ENCODE results near the gene LRRC9.

The LRRC9 gene

DNA sequence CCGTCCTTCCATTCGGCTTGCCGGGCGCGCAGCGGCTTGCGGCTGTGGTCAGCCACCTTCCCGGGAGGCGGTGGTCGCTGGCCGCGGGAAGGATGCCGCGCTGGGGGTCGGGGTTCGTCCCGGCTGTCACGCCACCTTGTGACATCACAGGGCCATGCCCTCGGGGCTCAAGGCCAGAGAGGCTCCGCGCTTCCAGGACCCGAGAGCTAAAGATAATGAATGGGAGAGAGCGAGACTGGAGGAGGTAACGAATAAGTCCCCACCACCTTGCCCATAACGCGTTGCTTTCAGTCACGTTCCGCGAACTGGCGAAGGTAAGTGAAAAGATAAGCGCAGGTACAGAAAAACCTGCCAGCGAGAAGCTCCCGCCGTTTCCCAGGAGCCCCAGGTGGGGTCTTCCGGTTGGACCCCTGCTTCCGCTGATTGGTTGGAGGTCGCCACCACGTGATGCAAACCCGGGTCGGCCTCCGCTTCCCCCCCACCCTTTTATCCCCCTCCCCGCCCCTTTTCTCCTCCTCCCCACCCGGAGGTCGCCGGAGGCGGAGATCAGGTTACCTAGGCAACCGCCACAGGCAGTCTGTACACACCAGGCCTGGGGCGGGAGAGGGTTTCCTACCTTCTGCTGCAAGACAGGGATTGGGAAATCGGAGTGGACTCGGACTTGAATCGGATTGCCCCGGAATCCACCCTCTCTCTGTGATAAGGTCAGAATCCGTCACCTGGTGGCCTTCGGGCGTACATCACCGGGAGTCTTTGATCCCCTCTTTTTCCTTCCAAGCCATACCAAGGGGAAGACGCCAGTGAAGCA, at the start of gene LRRC9:
Gene LRRC9 (plus strand): TSS at position 575 of the 808 bp plus-strand sequence.
- DNase-seq (ENCODE audit: low read depth): peak; percentile 55
- peak within 1 kb of the TSS; percentile 56 for H3K4me3 ChIP-seq (ENCODE audit: low read depth, low read length)
- TF ChIP-seq, protein P1, sequence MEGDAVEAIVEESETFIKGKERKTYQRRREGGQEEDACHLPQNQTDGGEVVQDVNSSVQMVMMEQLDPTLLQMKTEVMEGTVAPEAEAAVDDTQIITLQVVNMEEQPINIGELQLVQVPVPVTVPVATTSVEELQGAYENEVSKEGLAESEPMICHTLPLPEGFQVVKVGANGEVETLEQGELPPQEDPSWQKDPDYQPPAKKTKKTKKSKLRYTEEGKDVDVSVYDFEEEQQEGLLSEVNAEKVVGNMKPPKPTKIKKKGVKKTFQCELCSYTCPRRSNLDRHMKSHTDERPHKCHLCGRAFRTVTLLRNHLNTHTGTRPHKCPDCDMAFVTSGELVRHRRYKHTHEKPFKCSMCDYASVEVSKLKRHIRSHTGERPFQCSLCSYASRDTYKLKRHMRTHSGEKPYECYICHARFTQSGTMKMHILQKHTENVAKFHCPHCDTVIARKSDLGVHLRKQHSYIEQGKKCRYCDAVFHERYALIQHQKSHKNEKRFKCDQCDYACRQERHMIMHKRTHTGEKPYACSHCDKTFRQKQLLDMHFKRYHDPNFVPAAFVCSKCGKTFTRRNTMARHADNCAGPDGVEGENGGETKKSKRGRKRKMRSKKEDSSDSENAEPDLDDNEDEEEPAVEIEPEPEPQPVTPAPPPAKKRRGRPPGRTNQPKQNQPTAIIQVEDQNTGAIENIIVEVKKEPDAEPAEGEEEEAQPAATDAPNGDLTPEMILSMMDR (conservative IDR thresholded peaks at IDR 0.05; ENCODE audit: low read depth, low read length): no peak

DNA sequence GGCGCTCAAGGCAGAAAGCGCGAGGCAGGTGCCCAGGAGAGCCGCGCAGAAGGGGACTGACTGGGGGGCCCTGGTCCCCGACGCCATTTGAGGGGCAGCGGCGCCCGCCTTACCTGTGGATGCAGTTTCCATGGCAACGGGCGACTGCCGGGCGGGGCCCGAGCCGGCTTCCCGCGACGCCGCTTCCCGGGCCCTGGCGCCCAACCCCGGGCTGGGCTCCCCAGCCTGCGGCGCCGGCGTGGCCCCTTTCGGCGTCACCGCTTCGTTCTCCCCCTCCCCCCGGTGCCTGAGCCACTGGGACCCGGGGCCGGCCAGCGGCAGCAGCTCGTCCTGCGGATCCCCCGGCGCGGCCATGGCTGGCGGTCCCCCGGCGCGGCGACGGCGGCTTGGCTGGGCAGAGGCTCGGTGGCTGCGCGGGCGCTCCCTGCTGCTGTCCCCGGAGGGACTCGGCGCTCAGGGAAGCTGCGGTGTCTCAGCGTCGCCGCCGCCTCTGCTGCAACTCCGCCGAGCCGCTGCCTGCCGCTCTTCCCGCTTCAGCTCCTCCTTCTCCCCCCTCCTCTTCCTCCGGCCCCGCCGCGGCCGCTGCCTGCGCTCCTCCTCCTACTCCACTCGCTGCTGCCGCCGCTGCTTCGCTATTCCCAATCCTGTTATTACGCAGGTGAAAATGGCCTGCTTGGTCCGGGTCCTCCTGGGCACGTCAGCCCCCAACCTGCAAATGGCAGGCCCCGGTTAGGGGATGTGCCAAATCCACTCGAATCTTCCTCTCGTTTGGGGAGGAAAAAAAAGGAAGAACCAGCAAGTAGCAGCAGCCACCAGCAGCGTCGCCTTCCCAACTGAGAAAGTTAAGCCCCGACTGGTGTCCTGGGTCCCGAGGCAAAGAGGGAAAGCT, 49.4 kb upstream of the LRRC9 start, which contains the start of gene RTN1:
Gene RTN1 (minus strand): TSS at position 500 of the 889 bp plus-strand sequence. CDS start 146 bp downstream, at position 354.
- TF ChIP-seq, protein P1 (conservative IDR thresholded peaks at IDR 0.05; ENCODE audit: low read depth, low read length): no peak
- peak; percentile 41 for DNase-seq (ENCODE audit: low read depth)
- peak within 1 kb of the TSS; percentile 59 for H3K4me3 ChIP-seq (ENCODE audit: low read depth, low read length)

DNA sequence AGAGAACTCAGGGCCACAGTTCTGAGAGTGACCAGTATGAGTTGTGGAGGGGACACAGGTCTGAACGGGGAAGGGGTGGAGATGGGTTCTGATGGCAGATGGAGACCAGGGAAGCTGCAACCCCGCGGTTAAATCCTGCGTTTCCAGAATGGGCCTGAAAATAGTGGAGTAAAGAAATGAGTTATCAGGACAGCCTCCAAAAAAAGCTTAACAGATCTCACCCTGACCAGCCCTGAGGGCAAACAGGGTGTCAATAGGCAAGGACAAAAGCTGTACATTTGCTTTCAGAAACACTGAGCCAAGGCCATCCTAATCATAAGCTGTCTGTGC, 48.8 kb upstream of the LRRC9 start:
- peak overlapping the region; percentile 59 for H3K4me3 ChIP-seq (ENCODE audit: low read depth, low read length)
- no peak for DNase-seq (ENCODE audit: low read depth)
- TF ChIP-seq, protein P1 (conservative IDR thresholded peaks at IDR 0.05; ENCODE audit: low read depth, low read length): no peak

DNA sequence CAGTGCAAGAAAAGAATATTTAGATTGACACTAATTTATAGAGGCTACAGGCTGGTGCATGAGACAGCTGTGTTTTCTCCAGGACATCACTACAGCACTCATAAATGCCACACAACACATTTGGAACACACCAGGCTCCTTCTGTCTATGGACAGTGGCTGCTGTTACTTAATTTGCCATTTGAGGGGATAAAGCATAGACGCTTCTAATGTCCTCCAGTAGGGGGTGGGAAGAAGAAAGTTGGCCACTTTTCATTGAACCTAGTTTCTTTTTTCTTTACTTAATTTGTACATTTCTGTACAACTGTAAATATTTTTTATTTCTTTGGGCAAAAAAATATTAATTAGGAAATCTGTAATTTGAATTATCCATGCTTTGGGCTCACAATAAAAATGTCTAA, 37.0 kb upstream of the LRRC9 start:
- TF ChIP-seq, protein P1 (conservative IDR thresholded peaks at IDR 0.05; ENCODE audit: low read depth, low read length): peak; percentile 66
- DNase-seq (ENCODE audit: low read depth): peak; percentile 33
- no peak overlapping the region for H3K4me3 ChIP-seq (ENCODE audit: low read depth, low read length)

DNA sequence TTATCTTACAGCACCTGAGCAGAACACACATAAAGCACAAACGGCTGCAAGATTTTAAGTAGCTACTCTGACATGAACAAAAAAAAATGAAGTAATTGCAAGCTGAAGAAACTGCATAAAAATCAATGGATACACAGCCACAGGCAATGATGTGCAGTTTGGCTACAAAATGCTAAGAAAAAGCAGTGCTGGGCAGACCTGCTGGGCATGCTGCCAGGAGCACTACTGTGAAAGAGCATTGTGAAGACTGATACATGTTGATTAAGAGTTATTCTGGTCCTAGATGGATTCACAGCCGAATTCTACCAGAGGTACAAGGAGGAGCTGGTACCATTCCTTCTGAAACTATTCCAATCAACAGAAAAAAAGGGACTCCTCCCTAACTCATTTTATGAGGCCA, 29.3 kb upstream of the LRRC9 start:
- DNase-seq (ENCODE audit: low read depth): no peak
- TF ChIP-seq, protein P1 (conservative IDR thresholded peaks at IDR 0.05; ENCODE audit: low read depth, low read length): no peak
- no peak overlapping the region for H3K4me3 ChIP-seq (ENCODE audit: low read depth, low read length)

DNA sequence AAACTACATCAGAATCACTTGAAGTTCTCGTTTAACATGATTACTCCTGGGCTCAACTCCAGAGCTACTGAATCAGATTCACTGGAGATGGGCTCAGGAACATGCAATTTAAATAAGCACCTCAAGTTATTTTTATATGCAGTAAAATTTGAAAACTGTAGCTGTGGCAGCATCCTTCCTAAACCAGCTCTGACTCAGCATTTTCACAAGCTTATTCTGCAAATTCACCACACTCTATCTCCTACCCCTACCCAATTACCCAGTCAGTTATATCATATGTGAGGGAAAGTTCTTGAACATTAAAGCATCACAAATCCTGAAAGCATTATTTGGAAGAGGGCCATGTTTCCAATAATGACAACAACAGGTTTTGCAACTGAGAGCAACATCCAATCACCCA, 24.2 kb upstream of the LRRC9 start:
- H3K4me3 ChIP-seq (ENCODE audit: low read depth, low read length): no peak overlapping the region
- DNase-seq (ENCODE audit: low read depth): no peak
- TF ChIP-seq, protein P1 (conservative IDR thresholded peaks at IDR 0.05; ENCODE audit: low read depth, low read length): no peak

Measured in choroid plexus epithelial cell (primary cell).